A549 (cell line): ENCODE measurements around the gene CFAP65.

Source experiments
- ESRRA ChIP-seq: fragments of 150-350 bp; IDR thresholded peaks from 2 replicates; pipeline ENCODE4 v1.6.1; 2014; ENCODE audit warnings: mild to moderate bottlenecking, low read length, borderline replicate concordance
- POLR2A ChIP-seq: IDR thresholded peaks from 2 replicates; pipeline ENCODE4 v1.6.1; 2012; ENCODE audit warnings: mild to moderate bottlenecking, low read length
- RAD21 ChIP-seq, 2 experiments: fragments of >200 bp in 1 of 2; sonication (Bioruptor Twin) in 1 of 2; formaldehyde crosslinking in 1 of 2; IDR thresholded peaks in 1 of 2; conservative IDR thresholded peaks in 1 of 2; 2 replicates in 1 of 2; 3 replicates in 1 of 2; pipeline ENCODE4 v1.6.1; 2012 to 2018; ENCODE audit warnings: inconsistent platforms in 1 of 2
- TF ChIP-seq, protein P1 (sequence below): fragments of >200 bp; sonication (Bioruptor Twin); formaldehyde crosslinking; IDR thresholded peaks from 3 replicates; pipeline ENCODE4 v1.5.1; 2016

DNA sequence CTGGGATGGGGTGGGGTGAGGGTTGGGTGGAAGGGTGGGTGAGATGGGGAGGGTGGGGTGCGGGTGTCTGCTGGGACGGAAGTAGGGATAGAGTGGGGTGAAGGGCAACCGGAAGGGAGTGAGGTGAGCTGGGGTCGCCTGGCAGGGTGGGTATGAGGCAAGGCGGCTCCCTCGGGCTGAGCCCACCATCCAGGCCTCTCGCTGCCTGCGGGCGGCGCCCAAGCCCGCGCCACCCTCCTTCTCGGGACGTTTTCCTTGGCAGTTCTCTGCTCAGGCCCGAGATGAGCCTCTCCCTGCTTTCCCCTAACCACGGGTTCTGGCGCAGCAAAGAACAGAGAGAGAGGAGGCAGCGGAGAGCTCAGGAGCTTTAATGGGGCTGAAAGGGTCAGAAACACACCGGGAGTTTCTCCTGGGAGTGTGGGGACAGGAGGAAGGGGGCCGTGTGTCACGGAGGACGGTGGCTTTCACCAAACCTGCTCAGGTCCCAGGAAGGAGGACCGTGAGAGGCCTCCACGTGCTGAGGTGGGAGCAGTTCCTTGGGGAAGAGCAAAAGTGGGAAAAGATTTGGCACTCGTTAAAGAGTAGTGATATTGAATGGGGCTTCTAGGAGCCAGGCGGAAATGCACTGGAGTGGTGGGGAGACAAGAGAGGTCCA is 60.5 kb downstream of the CFAP65 start:
- TF ChIP-seq, protein P1, sequence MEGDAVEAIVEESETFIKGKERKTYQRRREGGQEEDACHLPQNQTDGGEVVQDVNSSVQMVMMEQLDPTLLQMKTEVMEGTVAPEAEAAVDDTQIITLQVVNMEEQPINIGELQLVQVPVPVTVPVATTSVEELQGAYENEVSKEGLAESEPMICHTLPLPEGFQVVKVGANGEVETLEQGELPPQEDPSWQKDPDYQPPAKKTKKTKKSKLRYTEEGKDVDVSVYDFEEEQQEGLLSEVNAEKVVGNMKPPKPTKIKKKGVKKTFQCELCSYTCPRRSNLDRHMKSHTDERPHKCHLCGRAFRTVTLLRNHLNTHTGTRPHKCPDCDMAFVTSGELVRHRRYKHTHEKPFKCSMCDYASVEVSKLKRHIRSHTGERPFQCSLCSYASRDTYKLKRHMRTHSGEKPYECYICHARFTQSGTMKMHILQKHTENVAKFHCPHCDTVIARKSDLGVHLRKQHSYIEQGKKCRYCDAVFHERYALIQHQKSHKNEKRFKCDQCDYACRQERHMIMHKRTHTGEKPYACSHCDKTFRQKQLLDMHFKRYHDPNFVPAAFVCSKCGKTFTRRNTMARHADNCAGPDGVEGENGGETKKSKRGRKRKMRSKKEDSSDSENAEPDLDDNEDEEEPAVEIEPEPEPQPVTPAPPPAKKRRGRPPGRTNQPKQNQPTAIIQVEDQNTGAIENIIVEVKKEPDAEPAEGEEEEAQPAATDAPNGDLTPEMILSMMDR: no peak
- TF ChIP-seq ESRRA (no peak), POLR2A (no peak), RAD21 (conservative IDR thresholded peaks at IDR 0.05 in 1 of 2, IDR thresholded peaks at IDR 0.05 in 1 of 2) (no peak)
